Mesendoderm (in vitro differentiated cells): ENCODE data around the gene ATF7IP2.
A peak's percentile ranks its signal among the peaks of the same experiment; 100 is the strongest.
"Not testable (repeated sequence)": the region's sequence is repeated elsewhere in the genome, so short reads cannot be mapped to it uniquely, and the experiment has no call there.

Experiments
- DNase-seq: peaks from one replicate; pipeline ENCODE4 v3.0.0; 2013
- H2AK5ac ChIP-seq: 2 replicates; pipeline ENCODE4 v1.6.1; 2013; ENCODE audit warnings: low read length, inconsistent platforms
- H2BK120ac ChIP-seq: 2 replicates; pipeline ENCODE4 v1.6.1; 2013; ENCODE audit warnings: low read depth, mild to moderate bottlenecking, low read length, moderate library complexity, mixed read lengths
- H2BK15ac ChIP-seq: replicated peaks from 2 replicates; pipeline ENCODE4 v1.6.1; 2013; ENCODE audit warnings: low read depth, mild to moderate bottlenecking, moderate library complexity
- H2BK5ac ChIP-seq: 2 replicates; pipeline ENCODE4 v1.6.1; 2013; ENCODE audit warnings: low read length, inconsistent platforms
- H3K18ac ChIP-seq: 2 replicates; pipeline ENCODE4 v1.6.1; 2013; ENCODE audit warnings: mild to moderate bottlenecking, low read length, mixed read lengths
- H3K23ac ChIP-seq: one replicate; pipeline ENCODE4 v1.6.1; 2013; ENCODE audit warnings: low read length
- H3K27ac ChIP-seq: 2 replicates; pipeline ENCODE4 v1.5.1; 2013; ENCODE audit warnings: low read depth, mild to moderate bottlenecking, inconsistent platforms, low read length, moderate library complexity
- H3K27me3 ChIP-seq: 2 replicates; pipeline ENCODE4 v1.6.1; 2013; ENCODE audit warnings: low read length, control low read depth, mild to moderate bottlenecking, inconsistent platforms; ENCODE audit not compliant: insufficient read depth, poor library complexity
- H3K36me3 ChIP-seq: 2 replicates; pipeline ENCODE4 v1.6.1; 2013; ENCODE audit warnings: low read length, inconsistent platforms; ENCODE audit not compliant: control insufficient read depth, insufficient read depth
- H3K4ac ChIP-seq: one replicate; pipeline ENCODE4 v1.6.1; 2013; ENCODE audit warnings: low read depth, mild to moderate bottlenecking, low read length, moderate library complexity
- H3K4me1 ChIP-seq: 2 replicates; pipeline ENCODE4 v1.6.1; 2013; ENCODE audit warnings: low read depth, low read length, inconsistent platforms; ENCODE audit not compliant: control insufficient read depth
- H3K4me2 ChIP-seq: 2 replicates; pipeline ENCODE4 v1.6.1; 2013; ENCODE audit warnings: low read length
- H3K4me3 ChIP-seq: 2 replicates; pipeline ENCODE4 v1.5.1; 2013; ENCODE audit warnings: mild to moderate bottlenecking, low read length
- H3K56ac ChIP-seq: one replicate; pipeline ENCODE4 v1.6.1; 2013; ENCODE audit warnings: low read length
- H3K79me1 ChIP-seq: 2 replicates; pipeline ENCODE4 v1.6.1; 2013; ENCODE audit warnings: low read length, inconsistent platforms
- H3K79me2 ChIP-seq: 2 replicates; pipeline ENCODE4 v1.6.1; 2013; ENCODE audit warnings: mild to moderate bottlenecking, low read length; ENCODE audit not compliant: control insufficient read depth, insufficient read depth
- H3K9ac ChIP-seq: 2 replicates; pipeline ENCODE4 v1.6.1; 2013; ENCODE audit warnings: low read length, inconsistent platforms
- H4K5ac ChIP-seq: one replicate; pipeline ENCODE4 v1.6.1; 2013; ENCODE audit warnings: low read length
- H4K8ac ChIP-seq: one replicate; pipeline ENCODE4 v1.6.1; 2013; ENCODE audit warnings: low read depth, mild to moderate bottlenecking, control low read depth, low read length, moderate library complexity
- WGBS: extraction: QIAGEN DNeasy Blood & Tissue Kit; methylation state at CpG from one replicate; pipeline ENCODE4 v1.1.7; 2013; ENCODE audit warnings: low lambda C conversion rate, missing lambda C conversion rate; ENCODE audit not compliant: insufficient coverage; ENCODE audit errors: extremely low coverage; 5-methylcytosine and 5-hydroxymethylcytosine counted together

ATF7IP2 gene

DNA sequence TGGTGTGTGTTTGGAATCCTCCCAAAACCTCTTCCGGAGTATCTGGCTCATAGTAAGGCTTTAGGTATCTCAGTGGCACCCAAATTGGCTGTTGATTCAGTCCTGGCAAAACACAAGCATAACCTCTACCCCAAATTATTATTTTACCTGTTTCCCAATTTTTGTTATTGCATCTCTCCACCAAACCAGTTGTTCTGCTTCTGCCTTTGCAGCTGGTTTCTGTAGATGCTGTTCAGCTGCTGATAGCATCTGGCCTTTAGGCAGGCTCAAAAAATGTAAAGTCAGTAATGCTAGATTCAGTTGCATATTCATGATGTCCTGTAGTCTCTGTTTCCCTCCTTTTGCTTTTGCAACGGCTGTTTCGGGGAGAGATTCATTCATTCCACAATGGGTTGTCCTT, 33.8 kb downstream of the ATF7IP2 start:
- H3K4ac ChIP-seq = no peak overlapping the region
- no peak overlapping the region for H2BK15ac ChIP-seq
- H2BK120ac ChIP-seq = no peak overlapping the region
- no peaks in the 10 kb centered on the region for H3K4me1 ChIP-seq
- no peak overlapping the region for H3K23ac ChIP-seq
- WGBS = no CpG with 5 or more reads among the region's 3 CpGs
- no peak for DNase-seq
- H4K5ac ChIP-seq = no peak overlapping the region
- H3K79me1 ChIP-seq = no peaks in the 10 kb centered on the region
- no peak overlapping the region for H3K56ac ChIP-seq
- H3K27ac ChIP-seq = no peak overlapping the region
- H3K4me3 ChIP-seq = no peak overlapping the region
- H3K4me2 ChIP-seq = no peak overlapping the region
- no peak overlapping the region for H4K8ac ChIP-seq
- no peaks in the 10 kb centered on the region for H3K27me3 ChIP-seq
- H2AK5ac ChIP-seq = no peak overlapping the region
- H2BK5ac ChIP-seq = no peak overlapping the region
- H3K79me2 ChIP-seq = no peaks in the 10 kb centered on the region
- no peaks in the 10 kb centered on the region for H3K36me3 ChIP-seq
- H3K9ac ChIP-seq = no peak overlapping the region
- H3K18ac ChIP-seq = no peak overlapping the region

DNA sequence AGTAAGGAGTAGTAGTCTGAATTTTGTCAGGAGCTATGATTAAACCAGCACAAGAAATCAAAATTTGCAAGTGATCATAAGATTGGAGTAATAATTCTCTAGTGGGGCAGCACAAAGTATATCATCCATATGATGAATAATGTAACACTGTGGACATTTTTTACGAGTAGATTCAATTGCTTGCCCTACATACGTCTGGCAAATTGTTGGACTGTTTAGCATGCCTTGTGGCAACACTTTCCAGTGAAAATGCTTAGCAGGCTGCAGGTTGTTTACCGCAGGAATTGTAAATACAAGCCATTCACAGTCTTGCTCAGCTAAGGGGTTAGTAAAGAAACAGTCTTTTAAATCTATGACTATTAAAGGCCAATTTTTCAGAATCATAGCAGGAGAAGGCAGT, 35.7 kb downstream of the ATF7IP2 start:
- H3K9ac ChIP-seq = no peak overlapping the region
- no peak overlapping the region for H2BK5ac ChIP-seq
- H4K8ac ChIP-seq = no peak overlapping the region
- H3K4ac ChIP-seq = no peak overlapping the region
- no peak overlapping the region for H2BK120ac ChIP-seq
- H3K79me2 ChIP-seq = no peaks in the 10 kb centered on the region
- H3K27ac ChIP-seq = no peak overlapping the region
- no peak overlapping the region for H3K23ac ChIP-seq
- H3K56ac ChIP-seq = no peak overlapping the region
- no peak overlapping the region for H3K4me3 ChIP-seq
- H3K18ac ChIP-seq = no peak overlapping the region
- H2AK5ac ChIP-seq = no peak overlapping the region
- H2BK15ac ChIP-seq = no peak overlapping the region
- H3K27me3 ChIP-seq = no peaks in the 10 kb centered on the region
- no peaks in the 10 kb centered on the region for H3K36me3 ChIP-seq
- no peaks in the 10 kb centered on the region for H3K4me1 ChIP-seq
- H4K5ac ChIP-seq = no peak overlapping the region
- no peaks in the 10 kb centered on the region for H3K79me1 ChIP-seq
- no CpG with 5 or more reads among the region's 3 CpGs for WGBS
- H3K4me2 ChIP-seq = no peak overlapping the region
- DNase-seq = no peak

DNA sequence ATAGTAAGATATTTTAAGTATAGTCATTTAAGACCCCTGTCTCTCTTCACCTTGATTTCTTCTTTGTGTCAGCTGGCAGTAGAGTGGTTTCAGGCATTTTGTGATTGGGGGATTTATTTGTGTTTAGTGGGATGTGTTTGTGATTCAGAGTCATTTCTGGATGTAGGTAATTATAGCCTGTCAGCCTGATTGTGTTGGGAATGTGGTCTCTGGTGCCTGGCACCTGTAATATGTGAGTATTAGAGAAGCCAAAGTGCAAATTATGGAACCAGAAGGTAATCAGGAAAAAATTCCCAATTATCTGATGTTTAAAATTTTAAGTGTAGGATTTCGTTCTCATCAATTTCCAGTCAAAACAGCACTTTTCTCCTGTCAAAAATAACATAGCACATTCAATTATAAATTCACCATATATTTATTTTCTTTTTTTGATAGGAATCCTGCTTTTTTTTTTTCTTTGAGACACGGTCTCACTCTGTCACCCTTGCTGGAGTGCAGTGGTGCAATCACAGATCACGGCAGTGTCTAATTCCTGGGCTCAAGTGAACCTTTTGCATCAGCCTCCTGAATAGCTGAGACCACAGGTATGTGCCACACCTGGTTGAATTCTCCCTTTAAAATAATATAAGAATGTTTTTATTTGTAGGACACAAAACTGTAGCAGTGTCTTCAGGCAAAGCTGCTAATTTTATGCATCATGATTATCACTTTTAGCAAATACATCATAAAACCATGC, 42.7 kb downstream of the ATF7IP2 start:
- no peak overlapping the region for H3K23ac ChIP-seq
- no CpG with 5 or more reads among the region's 3 CpGs for WGBS
- H3K27me3 ChIP-seq = no peaks in the 10 kb centered on the region

DNA sequence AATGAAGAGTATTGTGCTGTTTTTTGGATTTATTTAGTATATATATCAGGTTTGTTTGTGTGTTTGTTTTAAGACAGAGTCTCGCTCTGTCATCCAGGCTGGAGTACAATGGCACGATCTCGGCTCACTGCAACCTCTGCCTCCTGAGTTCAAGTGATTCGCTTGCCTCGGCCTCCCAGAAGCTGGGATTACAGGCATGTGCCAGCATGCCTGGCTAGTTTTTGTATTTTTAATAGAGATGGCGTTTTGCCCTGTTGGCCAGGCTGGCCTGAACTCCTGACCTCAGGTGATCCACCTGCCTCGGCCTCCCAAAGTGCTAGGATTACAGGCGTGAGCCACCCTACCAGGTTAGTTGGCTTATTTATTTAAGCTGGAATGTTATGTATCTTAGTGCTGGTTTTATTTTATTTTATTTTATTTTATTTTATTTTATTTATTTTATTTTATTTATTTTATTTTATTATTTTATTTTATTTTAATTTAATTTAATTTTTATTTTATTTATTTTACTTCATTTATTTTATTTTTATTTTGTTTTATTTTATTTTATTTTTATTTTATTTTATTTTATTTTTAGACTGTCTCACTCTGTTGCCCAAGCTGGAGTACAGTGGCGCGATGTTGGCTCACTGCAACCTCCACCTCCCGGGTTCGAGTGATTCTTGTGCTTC, 43.6 kb downstream of the ATF7IP2 start:
- H2BK15ac ChIP-seq, H3K18ac ChIP-seq, H2BK120ac ChIP-seq, H3K27ac ChIP-seq, H3K4me3 ChIP-seq, H2AK5ac ChIP-seq, H3K79me2 ChIP-seq, H3K27me3 ChIP-seq, H3K4ac ChIP-seq, H3K4me2 ChIP-seq, H2BK5ac ChIP-seq, H3K36me3 ChIP-seq, H4K8ac ChIP-seq, H3K9ac ChIP-seq, H3K79me1 ChIP-seq, H3K23ac ChIP-seq, H3K56ac ChIP-seq, H4K5ac ChIP-seq, DNase-seq, H3K4me1 ChIP-seq: not testable (repeated sequence)
- no CpG with 5 or more reads among the region's 12 CpGs for WGBS

More for the DNA sequence above, 42.7 kb downstream of the ATF7IP2 start:
- no peak overlapping the region for H2AK5ac ChIP-seq
- no peak overlapping the region for H3K9ac ChIP-seq
- H3K4me1 ChIP-seq = no peaks in the 10 kb centered on the region
- peak; percentile 5 for DNase-seq
- H2BK120ac ChIP-seq = no peak overlapping the region
- no peak overlapping the region for H2BK15ac ChIP-seq
- H3K27ac ChIP-seq = no peak overlapping the region
- no peaks in the 10 kb centered on the region for H3K79me2 ChIP-seq
- H2BK5ac ChIP-seq = no peak overlapping the region
- no peak overlapping the region for H3K18ac ChIP-seq
- H3K4me2 ChIP-seq = no peak overlapping the region
- H3K4ac ChIP-seq = no peak overlapping the region
- no peak overlapping the region for H4K8ac ChIP-seq
- no peaks in the 10 kb centered on the region for H3K79me1 ChIP-seq
- peaks cover 2% of the 10 kb centered on the region for H3K36me3 ChIP-seq
- H4K5ac ChIP-seq = no peak overlapping the region
- H3K56ac ChIP-seq = no peak overlapping the region
- H3K4me3 ChIP-seq = no peak overlapping the region

DNA sequence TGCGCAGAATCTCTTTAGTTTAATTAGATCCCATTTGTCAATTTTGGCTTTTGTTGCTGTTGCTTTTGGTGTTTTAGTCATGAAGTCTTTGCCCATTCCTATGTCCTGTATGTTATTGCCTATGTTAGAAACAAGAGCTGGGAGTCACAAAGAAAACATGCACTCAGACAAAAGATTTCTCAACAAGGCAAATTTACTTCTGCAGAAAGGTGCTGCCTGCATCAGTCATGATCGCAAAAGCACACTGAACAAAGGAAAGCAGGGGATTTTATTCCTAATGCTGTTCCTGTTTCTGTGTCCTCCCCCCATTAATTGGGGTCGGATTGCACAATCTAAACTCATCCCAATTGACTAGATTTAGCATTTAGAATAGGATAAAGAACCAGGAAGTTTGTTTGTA, 55.9 kb downstream of the ATF7IP2 start:
- Histone ChIP-seq H4K8ac (no peak overlapping the region), H2AK5ac (no peak overlapping the region), H2BK120ac (no peak overlapping the region), H3K9ac (no peak overlapping the region), H3K18ac (no peak overlapping the region), H3K4me2 (no peak overlapping the region), H3K79me2 (no peaks in the 10 kb centered on the region), H3K56ac (no peak overlapping the region), H3K4me1 (no peaks in the 10 kb centered on the region), H3K4ac (no peak overlapping the region), H3K27ac (no peak overlapping the region), H2BK15ac (no peak overlapping the region), H3K23ac (no peak overlapping the region), H4K5ac (no peak overlapping the region), H3K27me3 (no peaks in the 10 kb centered on the region), H3K79me1 (no peaks in the 10 kb centered on the region), H3K4me3 (no peak overlapping the region), H2BK5ac (no peak overlapping the region), H3K36me3 (peaks cover 6% of the 10 kb centered on the region)
- WGBS = no CpG with 5 or more reads among the region's 3 CpGs
- DNase-seq = peak; percentile 9
